HG02973 (cell line): Measurements from ENCODE around the gene FARSB.

Experiments
- ATAC-seq: cut with Tn5 transposase; IDR thresholded peaks from one replicate; pipeline ENCODE4 v1.9.1; 2021; ENCODE audit warnings: moderate library complexity; ENCODE audit not compliant: unreplicated experiment

Gene FARSB

DNA sequence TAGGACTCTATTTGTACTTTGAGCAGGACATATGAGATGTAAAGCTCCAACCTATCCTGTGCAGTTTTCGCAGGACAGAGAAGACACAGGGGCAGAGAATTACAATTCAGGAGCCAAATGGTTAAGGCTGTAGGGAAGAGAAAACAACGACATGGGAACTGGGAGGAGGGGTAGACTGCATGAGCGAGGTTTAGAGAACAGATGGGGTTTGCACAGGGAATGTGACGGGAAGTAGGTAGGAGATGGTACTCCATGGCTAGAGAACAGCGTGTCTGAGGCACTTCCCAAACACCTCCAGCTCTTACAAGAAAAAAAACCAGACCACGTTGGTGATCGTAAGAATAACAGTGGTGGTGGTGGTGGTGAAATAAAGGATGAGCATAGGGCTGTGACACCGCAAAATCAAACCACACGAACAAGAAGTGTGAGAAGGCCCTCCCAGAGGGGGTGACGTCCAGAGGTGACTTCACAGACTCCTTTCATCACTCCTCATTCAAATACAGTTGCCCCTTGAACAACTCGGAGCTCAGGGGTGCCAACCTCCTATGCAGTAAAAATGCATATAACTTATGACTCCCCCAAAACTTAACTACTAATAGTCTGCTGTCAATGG, 92.7 kb downstream of the FARSB start:
- no peak for ATAC-seq

DNA sequence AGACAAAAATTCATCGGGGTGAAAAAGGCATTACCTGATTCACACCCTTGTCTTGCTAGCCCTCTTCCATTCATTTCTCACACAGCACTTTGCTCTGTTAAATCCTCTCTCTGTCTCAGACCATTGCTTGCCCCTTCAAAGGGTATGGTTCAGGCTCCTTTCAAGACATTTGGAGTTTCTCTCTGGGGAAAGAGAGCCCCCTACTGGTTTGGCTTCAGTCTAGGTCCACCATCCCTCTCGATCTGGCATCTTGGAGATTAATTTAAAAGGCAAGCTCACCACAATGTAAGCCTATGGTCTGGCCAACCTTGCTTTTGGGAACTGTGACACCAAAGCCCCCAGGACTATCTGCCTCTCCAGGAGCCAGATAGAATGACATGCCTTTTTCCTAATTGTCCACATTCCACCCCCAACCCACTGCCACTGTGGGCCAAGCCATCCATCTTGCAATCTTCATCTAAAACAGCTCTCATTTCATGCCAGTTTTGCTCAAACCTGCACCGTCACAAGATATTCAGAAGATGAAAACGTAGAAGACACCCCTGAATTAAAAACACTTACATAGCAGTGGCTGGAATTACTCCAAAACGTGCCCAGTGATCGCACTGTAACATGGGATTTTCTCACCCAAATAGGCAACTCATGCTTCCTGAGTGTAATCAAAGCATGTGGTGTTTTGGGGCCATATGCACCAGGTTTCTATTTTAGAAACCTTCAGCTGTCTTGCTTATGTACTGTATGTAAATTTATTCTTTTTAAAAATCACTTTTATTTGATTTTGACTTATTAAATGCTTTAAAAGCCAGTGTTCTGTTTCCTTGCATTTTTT, 93.9 kb downstream of the FARSB start:
- ATAC-seq: peak; percentile 77

DNA sequence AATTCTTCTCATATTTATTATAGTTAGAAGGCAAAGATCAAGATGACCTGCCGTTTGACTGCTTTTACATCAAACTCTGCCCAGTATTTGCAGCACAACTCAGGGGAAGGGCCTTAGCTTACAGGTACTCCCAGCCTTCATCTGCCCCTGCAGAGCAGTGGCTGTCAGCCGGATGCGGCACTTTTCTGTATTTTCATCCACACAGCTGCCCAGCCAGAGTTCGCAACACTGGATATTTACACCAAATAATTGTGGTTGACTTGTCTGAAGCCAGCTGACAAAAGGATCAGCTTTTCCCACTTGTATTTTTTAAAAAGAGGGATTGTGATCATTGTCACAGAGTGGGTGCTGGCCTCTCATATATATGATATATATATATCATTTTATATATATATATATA, 94.7 kb downstream of the FARSB start:
- no peak for ATAC-seq

GRCh38 chr2:222554517-222554916, 101.4 kb downstream of the FARSB start:
- no peak for ATAC-seq

- no peak for ATAC-seq
Observed at GRCh38 chr2:222548992-222549391, 106.9 kb downstream of the FARSB start.

GRCh38 chr2:222547083-222547482, 108.8 kb downstream of the FARSB start:
- no peak for ATAC-seq

DNA sequence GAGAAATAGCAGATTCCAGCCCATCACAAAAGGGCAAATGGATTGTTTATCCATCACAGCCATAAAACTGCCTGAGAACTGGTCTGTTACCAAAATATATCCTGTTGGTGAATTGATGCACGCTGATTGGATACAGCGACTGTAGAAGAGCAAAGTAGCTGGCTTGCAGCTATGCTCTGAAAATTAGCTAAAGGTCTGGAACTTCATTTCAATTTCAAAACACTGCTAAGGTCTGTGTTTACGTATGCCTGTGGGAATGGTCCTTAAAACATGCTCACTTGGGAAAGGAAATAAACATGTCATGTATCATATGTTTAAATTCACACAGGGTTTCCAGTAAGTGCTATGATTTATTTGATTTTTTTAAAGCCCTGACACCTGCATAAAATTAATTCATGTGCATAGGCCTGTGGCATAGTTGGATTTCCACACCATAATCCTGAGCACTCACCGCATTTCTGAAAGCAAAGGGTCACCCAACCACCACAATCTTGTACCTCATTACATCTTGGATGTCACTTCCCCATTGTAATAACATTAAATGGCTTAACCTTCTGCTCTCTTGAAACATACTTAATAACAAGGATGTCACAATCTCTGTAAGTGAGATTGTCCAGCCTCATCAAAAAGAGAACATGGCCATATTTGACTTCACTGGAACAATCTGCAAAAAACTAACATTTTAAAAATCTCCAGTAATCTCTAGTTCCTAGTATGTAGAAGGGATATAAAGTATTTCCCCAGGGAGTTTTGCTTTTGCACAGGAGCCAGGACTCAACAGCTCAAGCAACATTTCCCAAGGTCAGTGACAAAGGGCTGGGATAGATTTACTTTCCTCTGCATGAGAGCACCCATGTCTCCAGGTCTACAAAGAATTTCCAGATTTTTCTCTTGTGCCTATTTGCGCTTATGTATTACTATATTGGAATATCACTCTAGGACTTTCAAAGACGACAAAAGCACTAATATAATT, 109.8 kb downstream of the FARSB start:
- no peak for ATAC-seq

- ATAC-seq: no peak
Observed at GRCh38 chr2:222544661-222545060, 111.2 kb downstream of the FARSB start.

- no peak for ATAC-seq
Observed at GRCh38 chr2:222538535-222538934, 117.4 kb downstream of the FARSB start.

- ATAC-seq: no peak
Observed at GRCh38 chr2:222535477-222535876, 120.4 kb downstream of the FARSB start.

DNA sequence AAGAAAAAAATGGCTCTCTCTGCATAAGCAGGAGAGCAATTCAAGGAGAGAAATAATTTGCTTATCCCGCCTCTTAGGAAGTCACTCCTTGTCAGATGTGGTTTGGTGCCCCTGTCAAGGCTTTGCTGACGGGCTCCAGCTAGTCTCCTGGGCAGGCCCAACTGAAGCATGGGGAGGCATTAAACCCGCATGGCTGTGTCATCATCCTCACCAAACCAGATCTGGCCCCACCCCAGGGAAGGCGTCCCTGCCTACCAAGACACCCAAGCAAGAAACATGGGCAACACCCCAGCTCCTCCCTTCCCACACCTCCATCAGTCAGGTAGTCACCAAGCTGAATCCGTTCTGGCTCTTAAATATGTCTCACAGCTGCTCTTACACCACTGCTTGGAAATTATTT, 123.6 kb downstream of the FARSB start:
- ATAC-seq: no peak

- ATAC-seq: peak; percentile 54
Observed at GRCh38 chr2:222526480-222527277, 129.2 kb downstream of the FARSB start.

GRCh38 chr2:222525811-222526210, 130.1 kb downstream of the FARSB start:
- ATAC-seq: no peak

DNA sequence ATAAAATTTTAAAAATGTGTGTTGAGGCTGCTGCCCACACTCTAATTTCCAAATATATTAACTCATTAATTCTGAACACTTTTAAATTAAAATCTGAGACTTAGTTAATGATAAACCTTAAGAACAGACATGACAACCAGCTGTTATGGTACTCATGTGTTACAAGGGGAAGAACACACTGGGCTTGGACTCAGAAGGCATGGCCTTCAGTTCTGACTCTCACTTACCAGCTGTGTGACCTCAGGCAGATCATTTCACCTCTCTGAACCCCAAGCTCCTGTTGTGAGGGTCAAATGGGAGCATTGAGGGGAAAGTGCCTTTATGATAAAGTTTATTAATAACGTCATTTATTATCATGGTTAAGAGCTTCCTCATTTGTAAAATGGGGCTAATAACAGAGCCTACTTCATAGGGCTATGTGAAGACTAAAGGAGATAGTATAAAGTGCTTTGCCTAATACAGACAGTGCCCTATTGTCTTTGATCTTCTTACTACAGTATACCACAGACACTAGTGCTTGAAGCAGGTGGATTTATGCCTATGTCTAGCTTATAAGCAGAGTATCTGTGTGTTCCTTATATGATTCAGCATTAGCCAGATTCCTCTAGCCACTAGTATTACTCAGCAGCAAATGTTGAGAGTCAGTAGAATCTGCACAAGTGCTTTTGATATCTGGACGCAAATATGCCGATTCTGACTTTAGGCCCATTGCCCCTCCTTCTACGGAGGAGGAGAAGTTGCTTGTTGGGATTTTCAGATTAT, 131.9 kb downstream of the FARSB start:
- peak; percentile 70 for ATAC-seq

DNA sequence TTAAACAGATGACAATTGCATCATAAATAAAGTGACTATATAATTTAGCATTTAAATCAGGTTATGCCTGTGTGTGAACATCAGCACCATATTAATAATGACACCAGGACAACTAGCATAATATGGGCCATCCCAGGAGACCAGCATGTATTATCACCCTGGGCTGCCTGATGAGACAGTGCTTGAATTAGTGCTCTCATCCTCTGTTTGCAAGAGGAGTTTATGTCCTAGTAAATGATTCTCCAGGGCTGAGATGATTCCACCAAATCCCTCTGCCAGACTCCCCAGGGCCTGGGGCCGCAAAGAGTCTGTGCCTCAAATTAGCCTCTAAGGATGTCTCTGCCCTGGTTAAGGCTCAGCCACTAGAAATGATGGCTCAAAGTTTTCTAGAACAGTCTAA, 133.8 kb downstream of the FARSB start:
- ATAC-seq: no peak

DNA sequence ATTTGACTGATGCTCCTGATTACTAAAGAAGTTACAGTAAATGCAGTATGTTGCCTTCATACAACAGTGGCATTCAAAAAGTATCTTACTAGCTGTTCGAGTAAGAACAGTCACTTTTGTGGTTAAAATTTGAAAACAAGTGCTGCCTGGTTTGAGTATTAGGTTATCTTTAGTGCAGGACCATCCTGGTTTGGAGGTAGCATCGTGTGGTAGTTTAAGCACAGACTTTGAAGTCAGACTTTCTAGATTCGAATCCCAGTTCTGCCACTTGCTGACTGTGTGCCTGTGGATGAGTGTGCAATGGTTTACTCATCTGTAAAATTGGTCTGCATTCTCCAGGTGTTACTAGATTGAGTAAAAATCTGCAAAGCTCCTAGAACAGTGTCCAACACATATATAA, 134.8 kb downstream of the FARSB start:
- peak; percentile 65 for ATAC-seq
